ENCODE measurements around the gene ADCK2.
"Not testable (repeated sequence)": the region's sequence is repeated elsewhere in the genome, so short reads cannot be mapped to it uniquely, and the experiment has no call there.

Gene ADCK2

GRCh38 chr7:140659856-140660255 is 12.9 kb upstream of the ADCK2 start:
- no peaks in the 10 kb centered on the region for H3K36me3 ChIP-seq (ENCODE audit: control insufficient read depth in 2 of 2, insufficient read depth in 2 of 2, low read length in 2 of 2)
- no peak overlapping the region for H3K9ac ChIP-seq (ENCODE audit: low read length in 2 of 2)
- peaks cover 5% of the 10 kb centered on the region for H3K4me1 ChIP-seq (ENCODE audit: control insufficient read depth, insufficient read depth, low read length)
- H3K27me3 ChIP-seq (ENCODE audit: control insufficient read depth in 1 of 2, insufficient read depth in 2 of 2, low read length in 2 of 2): no peaks in the 10 kb centered on the region
- H3K9me3 ChIP-seq (ENCODE audit: control insufficient read depth in 2 of 2, low read length in 2 of 2): no peaks in the 10 kb centered on the region
- H3K27ac ChIP-seq (ENCODE audit: low read length): no peak overlapping the region
- H3K4me3 ChIP-seq (ENCODE audit: low read length in 2 of 2): no peak overlapping the region

- Histone ChIP-seq H3K9ac (ENCODE audit: low read length in 2 of 2) (no peak overlapping the region), H3K27ac (ENCODE audit: low read length) (no peak overlapping the region), H3K9me3 (ENCODE audit: control insufficient read depth in 2 of 2, low read length in 2 of 2) (no peaks in the 10 kb centered on the region), H3K36me3 (ENCODE audit: control insufficient read depth in 2 of 2, insufficient read depth in 2 of 2, low read length in 2 of 2) (no peaks in the 10 kb centered on the region), H3K27me3 (ENCODE audit: control insufficient read depth in 1 of 2, insufficient read depth in 2 of 2, low read length in 2 of 2) (no peaks in the 10 kb centered on the region), H3K4me3 (ENCODE audit: low read length in 2 of 2) (no peak overlapping the region), H3K4me1 (ENCODE audit: control insufficient read depth, insufficient read depth, low read length) (peaks cover 4% of the 10 kb centered on the region)
These were observed 11.6 kb upstream of the ADCK2 start for GRCh38 chr7:140661124-140661523.

GRCh38 chr7:140662938-140663337 is 9.8 kb upstream of the ADCK2 start:
- H3K27ac ChIP-seq (ENCODE audit: low read length); H3K9me3 ChIP-seq (ENCODE audit: control insufficient read depth in 2 of 2, low read length in 2 of 2); H3K36me3 ChIP-seq (ENCODE audit: control insufficient read depth in 2 of 2, insufficient read depth in 2 of 2, low read length in 2 of 2); H3K4me1 ChIP-seq (ENCODE audit: control insufficient read depth, insufficient read depth, low read length); H3K4me3 ChIP-seq (ENCODE audit: low read length in 2 of 2); H3K27me3 ChIP-seq (ENCODE audit: control insufficient read depth in 1 of 2, insufficient read depth in 2 of 2, low read length in 2 of 2); H3K9ac ChIP-seq (ENCODE audit: low read length in 2 of 2): not testable (repeated sequence)

- no peak overlapping the region for H3K9ac ChIP-seq (ENCODE audit: low read length in 2 of 2)
- H3K4me1 ChIP-seq (ENCODE audit: control insufficient read depth, insufficient read depth, low read length): peaks cover 3% of the 10 kb centered on the region
- no peaks in the 10 kb centered on the region for H3K27me3 ChIP-seq (ENCODE audit: control insufficient read depth in 1 of 2, insufficient read depth in 2 of 2, low read length in 2 of 2)
- H3K36me3 ChIP-seq (ENCODE audit: control insufficient read depth in 2 of 2, insufficient read depth in 2 of 2, low read length in 2 of 2): no peaks in the 10 kb centered on the region
- H3K4me3 ChIP-seq (ENCODE audit: low read length in 2 of 2): no peak overlapping the region
- H3K27ac ChIP-seq (ENCODE audit: low read length): no peak overlapping the region
- no peaks in the 10 kb centered on the region for H3K9me3 ChIP-seq (ENCODE audit: control insufficient read depth in 2 of 2, low read length in 2 of 2)
These were observed 5.3 kb upstream of the ADCK2 start for GRCh38 chr7:140667476-140667875.

GRCh38 chr7:140668641-140669040 is 4.1 kb upstream of the ADCK2 start:
- no peaks in the 10 kb centered on the region for H3K27me3 ChIP-seq (ENCODE audit: control insufficient read depth in 1 of 2, insufficient read depth in 2 of 2, low read length in 2 of 2)
- no peaks in the 10 kb centered on the region for H3K36me3 ChIP-seq (ENCODE audit: control insufficient read depth in 2 of 2, insufficient read depth in 2 of 2, low read length in 2 of 2)
- no peak overlapping the region for H3K4me3 ChIP-seq (ENCODE audit: low read length in 2 of 2)
- H3K9ac ChIP-seq (ENCODE audit: low read length in 2 of 2): no peak overlapping the region
- H3K9me3 ChIP-seq (ENCODE audit: control insufficient read depth in 2 of 2, low read length in 2 of 2): no peaks in the 10 kb centered on the region
- peaks cover 10% of the 10 kb centered on the region for H3K4me1 ChIP-seq (ENCODE audit: control insufficient read depth, insufficient read depth, low read length)
- H3K27ac ChIP-seq (ENCODE audit: low read length): no peak overlapping the region

GRCh38 chr7:140669352-140669751 is 3.4 kb upstream of the ADCK2 start:
- Histone ChIP-seq H3K36me3 (ENCODE audit: control insufficient read depth in 2 of 2, insufficient read depth in 2 of 2, low read length in 2 of 2) (no peaks in the 10 kb centered on the region), H3K4me1 (ENCODE audit: control insufficient read depth, insufficient read depth, low read length) (peaks cover 17% of the 10 kb centered on the region), H3K4me3 (ENCODE audit: low read length in 2 of 2) (no peak overlapping the region), H3K27ac (ENCODE audit: low read length) (no peak overlapping the region), H3K9me3 (ENCODE audit: control insufficient read depth in 2 of 2, low read length in 2 of 2) (no peaks in the 10 kb centered on the region), H3K27me3 (ENCODE audit: control insufficient read depth in 1 of 2, insufficient read depth in 2 of 2, low read length in 2 of 2) (no peaks in the 10 kb centered on the region), H3K9ac (ENCODE audit: low read length in 2 of 2) (no peak overlapping the region)

GRCh38 chr7:140669862-140670261 is 2.9 kb upstream of the ADCK2 start:
- H3K4me1 ChIP-seq (ENCODE audit: control insufficient read depth, insufficient read depth, low read length): peaks cover 20% of the 10 kb centered on the region
- not testable (repeated sequence) for H3K9me3 ChIP-seq (ENCODE audit: control insufficient read depth in 2 of 2, low read length in 2 of 2); H3K9ac ChIP-seq (ENCODE audit: low read length in 2 of 2); H3K27ac ChIP-seq (ENCODE audit: low read length); H3K36me3 ChIP-seq (ENCODE audit: control insufficient read depth in 2 of 2, insufficient read depth in 2 of 2, low read length in 2 of 2); H3K4me3 ChIP-seq (ENCODE audit: low read length in 2 of 2); H3K27me3 ChIP-seq (ENCODE audit: control insufficient read depth in 1 of 2, insufficient read depth in 2 of 2, low read length in 2 of 2)

GRCh38 chr7:140670343-140670935 is 2.3 kb upstream of the ADCK2 start:
- no peaks in the 10 kb centered on the region for H3K36me3 ChIP-seq (ENCODE audit: control insufficient read depth in 2 of 2, insufficient read depth in 2 of 2, low read length in 2 of 2)

GRCh38 chr7:140671966-140672365 is 779 bp upstream of the ADCK2 start:
- H3K4me3 ChIP-seq (ENCODE audit: low read length in 2 of 2): peak overlapping the region; percentile 46 to 82
- no peaks in the 10 kb centered on the region for H3K27me3 ChIP-seq (ENCODE audit: control insufficient read depth in 1 of 2, insufficient read depth in 2 of 2, low read length in 2 of 2)
- no peak overlapping the region for H3K27ac ChIP-seq (ENCODE audit: low read length)
- H3K9ac ChIP-seq (ENCODE audit: low read length in 2 of 2): peak overlapping the region in 1 of 2 donors; percentile 9
- no peaks in the 10 kb centered on the region for H3K9me3 ChIP-seq (ENCODE audit: control insufficient read depth in 2 of 2, low read length in 2 of 2)
- H3K4me1 ChIP-seq (ENCODE audit: control insufficient read depth, insufficient read depth, low read length): peaks cover 30% of the 10 kb centered on the region
- peaks cover 0 to 2% of the 10 kb centered on the region in 2 donors for H3K36me3 ChIP-seq (ENCODE audit: control insufficient read depth in 2 of 2, insufficient read depth in 2 of 2, low read length in 2 of 2)

More at GRCh38 chr7:140670343-140670935, 2.3 kb upstream of the ADCK2 start:
- peaks cover 26% of the 10 kb centered on the region for H3K4me1 ChIP-seq (ENCODE audit: control insufficient read depth, insufficient read depth, low read length)
- H3K4me3 ChIP-seq (ENCODE audit: low read length in 2 of 2): no peak overlapping the region
- no peaks in the 10 kb centered on the region for H3K9me3 ChIP-seq (ENCODE audit: control insufficient read depth in 2 of 2, low read length in 2 of 2)
- H3K27ac ChIP-seq (ENCODE audit: low read length): no peak overlapping the region
- no peak overlapping the region for H3K9ac ChIP-seq (ENCODE audit: low read length in 2 of 2)
- H3K27me3 ChIP-seq (ENCODE audit: control insufficient read depth in 1 of 2, insufficient read depth in 2 of 2, low read length in 2 of 2): no peaks in the 10 kb centered on the region

- H3K27ac ChIP-seq (ENCODE audit: low read length): peak overlapping the region; percentile 37
- peak overlapping the region; percentile 73 to 80 for H3K9ac ChIP-seq (ENCODE audit: low read length in 2 of 2)
- H3K9me3 ChIP-seq (ENCODE audit: control insufficient read depth in 2 of 2, low read length in 2 of 2): no peaks in the 10 kb centered on the region
These were observed 473 bp downstream of the ADCK2 start for GRCh38 chr7:140673063-140673773.

GRCh38 chr7:140673774-140674155 is 1.0 kb downstream of the ADCK2 start:
- Histone ChIP-seq H3K27me3 (ENCODE audit: control insufficient read depth in 1 of 2, insufficient read depth in 2 of 2, low read length in 2 of 2) (no peaks in the 10 kb centered on the region), H3K9ac (ENCODE audit: low read length in 2 of 2) (peak overlapping the region; percentile 73 to 80), H3K27ac (ENCODE audit: low read length) (peak overlapping the region; percentile 37)

More at GRCh38 chr7:140673063-140673773, 473 bp downstream of the ADCK2 start:
- no peaks in the 10 kb centered on the region for H3K27me3 ChIP-seq (ENCODE audit: control insufficient read depth in 1 of 2, insufficient read depth in 2 of 2, low read length in 2 of 2)
- peaks cover 30% of the 10 kb centered on the region for H3K4me1 ChIP-seq (ENCODE audit: control insufficient read depth, insufficient read depth, low read length)
- H3K36me3 ChIP-seq (ENCODE audit: control insufficient read depth in 2 of 2, insufficient read depth in 2 of 2, low read length in 2 of 2): peaks cover 0 to 7% of the 10 kb centered on the region in 2 donors
- H3K4me3 ChIP-seq (ENCODE audit: low read length in 2 of 2): peak overlapping the region; percentile 66 to 82

More at GRCh38 chr7:140673774-140674155, 1.0 kb downstream of the ADCK2 start:
- peaks cover 30% of the 10 kb centered on the region for H3K4me1 ChIP-seq (ENCODE audit: control insufficient read depth, insufficient read depth, low read length)
- peak overlapping the region; percentile 66 to 82 for H3K4me3 ChIP-seq (ENCODE audit: low read length in 2 of 2)
- H3K36me3 ChIP-seq (ENCODE audit: control insufficient read depth in 2 of 2, insufficient read depth in 2 of 2, low read length in 2 of 2): peaks cover 0 to 7% of the 10 kb centered on the region in 2 donors
- no peaks in the 10 kb centered on the region for H3K9me3 ChIP-seq (ENCODE audit: control insufficient read depth in 2 of 2, low read length in 2 of 2)

Measured in stomach smooth muscle (tissue), 2 donors.